ENCODE measurements around the gene FMNL2.

- TF ChIP-seq CTCF (IDR thresholded peaks at IDR 0.05) (no peak), POLR2A (IDR thresholded peaks at IDR 0.05) (no peak)
These were observed 197.3 kb downstream of the FMNL2 start for GRCh38 chr2:152532241-152532640.

Data from esophagus squamous epithelium (tissue), 4 donors.